Measurements from ENCODE around the gene XIRP2. TPM values are rescaled to one million over a fixed set of nuclear protein-coding genes. Genes with fewer than 3 reads are reported as not detected.

Gene XIRP2
- total and polyA plus RNA-seq, 2 of the 4 experiments (the other 2 are of a cell fraction) = 0.05 to 0.18 TPM

- Histone ChIP-seq H3K79me1 (ENCODE audit: low read depth in 1 of 2, low read length in 2 of 2) (no peaks in the 10 kb centered on the region), H2AFZ (replicated peaks; ENCODE audit: low read length, poor library complexity) (no peak overlapping the region), H3K23ac (ENCODE audit: low read depth, low read length) (no peak overlapping the region), H3K9me1 (ENCODE audit: insufficient read depth, low read length) (peaks cover 4% of the 10 kb centered on the region; the same call in 1 of the 2 replicates), H4K20me1 (ENCODE audit: insufficient read depth, low read length) (no peaks in the 10 kb centered on the region), H2BK5ac (ENCODE audit: low read depth, low read length, poor library complexity, severe bottlenecking) (no peak overlapping the region), H2BK15ac (ENCODE audit: low read depth, low read length) (no peak overlapping the region), H3K27me3 (ENCODE audit: control insufficient read depth, insufficient read depth, low read length) (no peaks in the 10 kb centered on the region), H3K27ac (ENCODE audit: insufficient read depth, low read length) (no peak overlapping the region), H3K4ac (ENCODE audit: low read depth, low read length) (no peak overlapping the region), H3K9ac (ENCODE audit: low read depth, low read length) (no peak overlapping the region), H3K4me1 (ENCODE audit: control insufficient read depth, insufficient read depth, low read length) (peaks cover 3% of the 10 kb centered on the region; the same call in 1 of the 2 replicates), H3K56ac (ENCODE audit: extremely low read depth, insufficient read depth, low read length) (no peak overlapping the region), H2AK9ac (replicated peaks; ENCODE audit: low read depth, low read length, poor library complexity) (no peak overlapping the region), H3K4me3 (ENCODE audit: insufficient read depth, low read depth, low read length) (no peak overlapping the region), H3K36me3 (ENCODE audit: control insufficient read depth, insufficient read depth, low read length) (no peaks in the 10 kb centered on the region), H3K4me2 (ENCODE audit: low read depth, low read length) (no peak overlapping the region), H2AK5ac (ENCODE audit: low read depth, low read length) (no peak overlapping the region), H4K91ac (ENCODE audit: insufficient read depth, low read depth, low read length) (no peak overlapping the region), H2BK120ac (ENCODE audit: low read depth, low read length) (no peak overlapping the region), H4K8ac (ENCODE audit: low read depth in 2 of 2, low read length in 2 of 2) (no peak overlapping the region), H3K14ac (replicated peaks; ENCODE audit: low read depth, low read length) (no peak overlapping the region), H2BK20ac (ENCODE audit: low read depth, low read length) (no peak overlapping the region), H4K5ac (ENCODE audit: low read depth, low read length) (no peak overlapping the region), H3K18ac (ENCODE audit: low read depth, low read length) (no peak overlapping the region), H3K9me3 (ENCODE audit: control insufficient read depth, insufficient read depth, low read length) (no peaks in the 10 kb centered on the region)
- intact Hi-C loops (cut with micrococcal nuclease) (loop anchor here (5.0 kb wide), 2 partner anchors 51 to 281 kb away; no protein-coding TSS in a partner anchor), in situ Hi-C loops (cut with MboI; ENCODE audit: low sequenced_read_pairs) (loop anchor here (10.0 kb wide), 1 partner anchor 663 kb away; no protein-coding TSS in a partner anchor), dilution Hi-C loops (cut with HindIII; ENCODE audit: low sequenced_read_pairs, unreplicated experiment) (no loop called here)
- CTCF ChIA-PET = interaction anchor here (1.0 kb wide), 1 partner anchor 71 kb away, joined by 3 read pairs; no protein-coding TSS in a partner anchor
- no CpG with 5 or more reads among the region's 2 CpGs for WGBS, 2 experiments (ENCODE audit: extremely low coverage in 2 of 2, insufficient read length in 1 of 2)
- ATAC-seq (ENCODE audit: low read depth) = no peak
- POLR2A ChIA-PET (ENCODE audit: unreplicated experiment) = no interaction called here
- BruUV-seq (replicated peaks) = no TSS peak
- TF ChIP-seq CHD1 (IDR thresholded peaks at IDR 0.05; ENCODE audit: low read depth, low read length) (no peak), POLR2A (IDR thresholded peaks at IDR 0.05; ENCODE audit: low read depth, low read length) (no peak), NFE2L2 (IDR thresholded peaks at IDR 0.05; ENCODE audit: low read depth, low read length) (no peak), FOS (IDR thresholded peaks at IDR 0.05; ENCODE audit: low read depth, low read length) (no peak), CEBPB (IDR thresholded peaks at IDR 0.05; ENCODE audit: low read depth, low read length) (no peak), BHLHE40 (IDR thresholded peaks at IDR 0.05; ENCODE audit: low read depth, low read length) (no peak), SMC3 (IDR thresholded peaks at IDR 0.05; ENCODE audit: low read depth, low read length) (no peak), RFX5 (IDR thresholded peaks at IDR 0.05; ENCODE audit: low read depth, low read length) (no peak), MAZ (IDR thresholded peaks at IDR 0.05; ENCODE audit: borderline replicate concordance, low read depth, low read length) (no peak)
- TF ChIP-seq, protein P1, sequence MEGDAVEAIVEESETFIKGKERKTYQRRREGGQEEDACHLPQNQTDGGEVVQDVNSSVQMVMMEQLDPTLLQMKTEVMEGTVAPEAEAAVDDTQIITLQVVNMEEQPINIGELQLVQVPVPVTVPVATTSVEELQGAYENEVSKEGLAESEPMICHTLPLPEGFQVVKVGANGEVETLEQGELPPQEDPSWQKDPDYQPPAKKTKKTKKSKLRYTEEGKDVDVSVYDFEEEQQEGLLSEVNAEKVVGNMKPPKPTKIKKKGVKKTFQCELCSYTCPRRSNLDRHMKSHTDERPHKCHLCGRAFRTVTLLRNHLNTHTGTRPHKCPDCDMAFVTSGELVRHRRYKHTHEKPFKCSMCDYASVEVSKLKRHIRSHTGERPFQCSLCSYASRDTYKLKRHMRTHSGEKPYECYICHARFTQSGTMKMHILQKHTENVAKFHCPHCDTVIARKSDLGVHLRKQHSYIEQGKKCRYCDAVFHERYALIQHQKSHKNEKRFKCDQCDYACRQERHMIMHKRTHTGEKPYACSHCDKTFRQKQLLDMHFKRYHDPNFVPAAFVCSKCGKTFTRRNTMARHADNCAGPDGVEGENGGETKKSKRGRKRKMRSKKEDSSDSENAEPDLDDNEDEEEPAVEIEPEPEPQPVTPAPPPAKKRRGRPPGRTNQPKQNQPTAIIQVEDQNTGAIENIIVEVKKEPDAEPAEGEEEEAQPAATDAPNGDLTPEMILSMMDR (conservative IDR thresholded peaks at IDR 0.05; ENCODE audit: low read depth, low read length) = no peak
- TF ChIP-seq, protein P2, sequence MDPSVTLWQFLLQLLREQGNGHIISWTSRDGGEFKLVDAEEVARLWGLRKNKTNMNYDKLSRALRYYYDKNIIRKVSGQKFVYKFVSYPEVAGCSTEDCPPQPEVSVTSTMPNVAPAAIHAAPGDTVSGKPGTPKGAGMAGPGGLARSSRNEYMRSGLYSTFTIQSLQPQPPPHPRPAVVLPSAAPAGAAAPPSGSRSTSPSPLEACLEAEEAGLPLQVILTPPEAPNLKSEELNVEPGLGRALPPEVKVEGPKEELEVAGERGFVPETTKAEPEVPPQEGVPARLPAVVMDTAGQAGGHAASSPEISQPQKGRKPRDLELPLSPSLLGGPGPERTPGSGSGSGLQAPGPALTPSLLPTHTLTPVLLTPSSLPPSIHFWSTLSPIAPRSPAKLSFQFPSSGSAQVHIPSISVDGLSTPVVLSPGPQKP (IDR thresholded peaks at IDR 0.05; ENCODE audit: borderline replicate concordance, low read depth, low read length) = no peak
- DNase-seq = no peak
These were observed 309.7 kb downstream of the XIRP2 start for GRCh38 chr2:167198009-167198408.
